K562 (cell line): ENCODE data around the gene CFP. TPM values are rescaled to one million over a fixed set of nuclear protein-coding genes. Genes with fewer than 3 reads are reported as not detected.
"Not testable (repeated sequence)": the region's sequence is repeated elsewhere in the genome, so short reads cannot be mapped to it uniquely, and the experiment has no call there.

Experiments used
- ATAC-seq: fragments of 200-7000 bp; cut with Tn5 transposase; 3 replicates; pipeline ENCODE4 v1.9.1; 2020; ENCODE audit warnings: moderate library complexity
- BruUV-seq: library from RNA; stranded (reverse); fragments of 400-500 nt; replicated peaks from 2 replicates; lab custom pipeline; 2021; lab: Mats Ljungman, UMichigan
- CTCF ChIA-PET: fragments of 300-600 bp; formaldehyde crosslinking; extraction: SDS; loops from one replicate; lab custom pipeline; 2021; ENCODE audit warnings: low intra/inter-chr PET ratio; lab: Yijun Ruan, JAX
- POLR2A ChIA-PET: fragments of 300-600, 350-650 bp; sonication (Branson Sonifier 250); formaldehyde crosslinking; extraction: SDS; loops from one replicate; lab custom pipeline; 2021; ENCODE audit warnings: antibody characterized with exemption, inconsistent platforms; lab: Yijun Ruan, JAX
- DNase-seq, 4 experiments: peaks; one replicate each; pipeline versions ENCODE4 v3.0.0 to v3.0.0-alpha.2; 2011 to 2018; ENCODE audit warnings: low spot score in 3 of 4, mixed read lengths in 3 of 4; ENCODE audit errors: extremely low read depth in 1 of 4
- FAIRE-seq: peaks from 2 replicates; lab custom pipeline; 2011; peaks lifted over from hg19 to GRCh38; lab: Jason Lieb, UNC
- H2AFZ ChIP-seq: 2 replicates; pipeline ENCODE4 v1.6.0; 2011; ENCODE audit warnings: low read depth, low read length, control low read depth, inconsistent platforms
- H3K27ac ChIP-seq: fragments of 200-600 bp; 3 replicates; pipeline ENCODE4 v1.8.0; 2011; ENCODE audit warnings: low read depth, mild to moderate bottlenecking, control low read depth, inconsistent platforms, low read length, moderate library complexity, mixed read lengths; ENCODE audit errors: extremely low read depth
- H3K27me3 ChIP-seq, 2 experiments: fragments of 300-600 bp in 1 of 2; 2 replicates in 1 of 2; 3 replicates in 1 of 2; pipeline versions ENCODE4 v1.6.0 to v1.8.0; 2011; ENCODE audit warnings: inconsistent platforms in 2 of 2, low read length in 2 of 2, mild to moderate bottlenecking in 1 of 2, mixed read lengths in 1 of 2, moderate library complexity in 1 of 2; ENCODE audit not compliant: control insufficient read depth in 2 of 2, insufficient read depth in 2 of 2
- H3K36me3 ChIP-seq: fragments of 300-600 bp; 3 replicates; pipeline ENCODE4 v1.8.0; 2011; ENCODE audit warnings: mild to moderate bottlenecking, low read length, inconsistent platforms; ENCODE audit not compliant: control insufficient read depth, insufficient read depth
- H3K4me1 ChIP-seq, 2 experiments: fragments of 200-600 bp in 1 of 2; replicated peaks in 1 of 2; 2 replicates in 1 of 2; 3 replicates in 1 of 2; pipeline versions ENCODE4 v1.5.1 to v1.8.0; 2011; ENCODE audit warnings: inconsistent platforms in 2 of 2, low read length in 2 of 2, mild to moderate bottlenecking in 1 of 2, mixed read lengths in 1 of 2, moderate library complexity in 1 of 2; ENCODE audit not compliant: control insufficient read depth in 2 of 2, insufficient read depth in 2 of 2
- H3K4me2 ChIP-seq: 2 replicates; pipeline ENCODE4 v1.6.1; 2011; ENCODE audit warnings: low read length, control low read depth, inconsistent platforms, mixed read lengths; ENCODE audit not compliant: insufficient read depth
- H3K4me3 ChIP-seq: fragments of 200-600 bp; sonication (generic), shearing (Covaris generic); 2 replicates; pipeline ENCODE4 v1.5.1; 2016; ENCODE audit warnings: control low read depth, inconsistent platforms
- H3K79me2 ChIP-seq: fragments of 200-600 bp; 3 replicates; pipeline ENCODE4 v1.8.0; 2011; ENCODE audit warnings: low read length, inconsistent platforms; ENCODE audit not compliant: control insufficient read depth, insufficient read depth
- H3K9ac ChIP-seq, 2 experiments: 2 replicates each; pipeline versions ENCODE4 v1.6.0 to v1.6.1; 2011; ENCODE audit warnings: low read depth in 2 of 2, low read length in 2 of 2, control low read depth in 1 of 2, inconsistent platforms in 1 of 2, mild to moderate bottlenecking in 1 of 2, mixed read lengths in 1 of 2; ENCODE audit not compliant: insufficient read depth in 1 of 2
- H3K9me1 ChIP-seq: one replicate; pipeline ENCODE4 v1.6.0; 2011; ENCODE audit warnings: inconsistent platforms, mild to moderate bottlenecking, low read length, moderate library complexity; ENCODE audit not compliant: control insufficient read depth, insufficient read depth
- H3K9me3 ChIP-seq: replicated peaks from 2 replicates; pipeline ENCODE4 v1.5.1; 2011; ENCODE audit warnings: low read depth, low read length, inconsistent platforms; ENCODE audit not compliant: control insufficient read depth, insufficient read depth
- H4K20me1 ChIP-seq: replicated peaks from 2 replicates; pipeline ENCODE4 v1.6.1; 2011; ENCODE audit warnings: low read length, inconsistent platforms, mixed read lengths; ENCODE audit not compliant: control insufficient read depth, insufficient read depth
- DNMT1 ChIP-seq: fragments of 450-650 bp; IDR thresholded peaks from 2 replicates; pipeline ENCODE4 v1.6.1; 2016; ENCODE audit warnings: antibody characterized with exemption, mild to moderate bottlenecking
- HLTF ChIP-seq: fragments of 450-650 bp; IDR thresholded peaks from 2 replicates; pipeline ENCODE4 v1.6.1; 2016
- SIRT6 ChIP-seq: IDR thresholded peaks from one replicate; pipeline ENCODE4 v1.6.1; 2012; ENCODE audit warnings: low read depth, mild to moderate bottlenecking, control low read depth, inconsistent platforms, low read length, moderate library complexity
- SRSF1 ChIP-seq: fragments of 200-400 bp; formaldehyde crosslinking; IDR thresholded peaks from 2 replicates; pipeline ENCODE4 v1.6.1; 2017; ENCODE audit warnings: mild to moderate bottlenecking, low read depth, low read length, moderate library complexity
- TRIM24 ChIP-seq, 2 experiments: fragments of 450-650 bp; IDR thresholded peaks; 2 replicates each; pipeline ENCODE4 v1.6.1; 2016
- TRIM28 ChIP-seq: fragments of 450-650 bp; IDR thresholded peaks from 2 replicates; pipeline ENCODE4 v1.6.1; 2017
- ZNF121 ChIP-seq: sonication (generic); formaldehyde crosslinking; conservative IDR thresholded peaks from 2 replicates; pipeline ENCODE4 v1.8.0; 2022; ENCODE audit warnings: missing genetic modification reagents
- ZNF384 ChIP-seq: IDR thresholded peaks from 2 replicates; pipeline ENCODE4 v1.6.1; 2012; ENCODE audit warnings: low read depth, low read length, improper control_type of control experiment
- WGBS: fragments of 100-300 bp; shearing (Covaris generic); methylation state at CpG from one replicate; pipeline ENCODE4 v1.1.6; 2016; ENCODE audit warnings: low coverage, mixed read lengths; ENCODE audit not compliant: insufficient coverage; ENCODE audit errors: missing lambda C conversion rate; 5-methylcytosine and 5-hydroxymethylcytosine counted together
- in situ Hi-C: fragments of 300-500 bp; cut with MboI; formaldehyde crosslinking; loops from 4 replicates; pipeline ENCODE4 v1.15.0; 2018; ENCODE audit warnings: inconsistent platforms, mixed read lengths
- intact Hi-C: fragments of 100-400 bp; cut with micrococcal nuclease; formaldehyde crosslinking; loops from 2 replicates; pipeline ENCODE4 v1.14.2; 2022
- polyA plus RNA-seq, 8 experiments: library from polyadenylated mRNA; depleted of rRNA in 4 of 8; stranded (reverse) in 5 of 8; unstranded in 3 of 8; fragments of >200 nt; fragmentation: Nextera tagmentation in 2 of 8; fragmentation: Illumina TruSeq in 1 of 8; extraction: Ambion mirVana in 2 of 8; extraction: Trizol in 1 of 8; gene quantifications; 2 replicates each; pipeline versions ENCODE4 v1.2.1 to v1.2.3, GENCODE V29; 2011 to 2014; ENCODE audit warnings: inconsistent platforms in 1 of 8, missing spikeins in 1 of 8
- total RNA-seq, 7 experiments: library from RNA; depleted of rRNA in 6 of 7; stranded (reverse); fragments of >200 nt in 6 of 7; fragmentation: Illumina TruSeq in 2 of 7; extraction: Trizol in 2 of 7; gene quantifications; 2 replicates each; pipeline versions ENCODE4 v1.2.1 to v1.2.3, GENCODE V29; 2011 to 2021; ENCODE audit warnings: low replicate concordance in 1 of 7
- TF ChIP-seq, protein P1 (sequence below): fragments of 450-650 bp; conservative IDR thresholded peaks from 2 replicates; pipeline ENCODE4 v1.6.1; 2016; ENCODE audit warnings: missing genetic modification characterization, low read depth, mild to moderate bottlenecking, control low read depth, missing compliant biosample characterization
- TF ChIP-seq, protein P2 (sequence below): fragments of 450-650 bp; IDR thresholded peaks from 2 replicates; pipeline ENCODE4 v1.6.1; 2018; ENCODE audit warnings: mild to moderate bottlenecking, low read depth; ENCODE audit not compliant: partially characterized antibody

The CFP gene
- total and polyA plus RNA-seq, 9 of the 15 experiments (the other 6 are each of a cell fraction or from before 2014, with no cell fraction given), result 0.18 to 2.0 (median 0.55) TPM

DNA sequence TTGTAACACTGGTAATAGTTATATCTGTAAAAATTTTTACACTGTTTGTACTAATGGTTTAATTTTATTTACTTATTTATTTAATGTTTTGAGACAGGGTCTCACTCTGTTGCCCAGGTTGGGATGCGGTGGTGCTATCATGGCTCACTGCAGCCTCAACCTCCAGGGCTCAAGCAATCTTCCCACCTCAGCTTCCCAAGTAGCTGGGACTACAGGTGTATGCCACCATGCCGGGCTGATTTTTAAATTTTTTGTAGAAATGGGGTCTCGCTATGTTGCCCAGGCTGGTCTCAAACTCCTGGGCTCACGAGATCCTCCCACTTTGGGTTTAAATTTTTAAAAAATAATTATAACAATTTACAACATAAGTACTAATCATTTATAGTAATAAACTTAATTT, 26.6 kb downstream of the CFP start:
- BruUV-seq, CTCF ChIA-PET: not testable (repeated sequence)

DNA sequence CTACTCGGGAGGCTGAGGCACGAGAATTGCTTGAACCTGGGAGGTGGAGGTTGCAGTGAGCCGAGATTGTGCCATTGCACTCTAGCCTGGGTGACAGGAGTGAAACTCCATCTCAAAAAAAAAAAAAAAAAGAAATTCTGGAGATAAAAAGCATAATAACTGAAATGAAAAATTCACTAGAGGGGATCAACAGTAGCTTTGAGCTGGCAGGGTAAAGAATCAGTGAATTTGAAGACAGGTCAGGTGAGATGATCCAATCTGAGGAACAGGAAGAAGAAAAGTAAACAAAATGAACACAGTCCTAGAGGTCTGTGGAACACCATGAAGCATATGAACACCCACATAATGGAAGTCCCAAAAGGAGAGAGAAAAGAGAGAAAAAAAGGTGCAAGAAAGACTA, 32.5 kb downstream of the CFP start:
- no peak overlapping the region for H3K9ac ChIP-seq
- ATAC-seq (no peak), DNase-seq (no peak), FAIRE-seq (no peak)
- H3K27ac ChIP-seq, result no peak overlapping the region
- H3K4me3 ChIP-seq, result no peak overlapping the region
- H3K4me1 ChIP-seq, result no peaks in the 10 kb centered on the region
- peaks cover 3% of the 10 kb centered on the region; the same call in 1 of the 2 replicates for H3K9me3 ChIP-seq
- intact Hi-C loops, result no loop called here
- BruUV-seq, result no TSS peak
- POLR2A ChIA-PET, result interaction anchor here (1.0 kb wide), 1 partner anchor 13 kb away, joined by 3 read pairs; no protein-coding TSS in a partner anchor
- TF ChIP-seq SRSF1 (no peak), SIRT6 (no peak), ZNF384 (peak; percentile 58; the same call in 1 of the 2 replicates), DNMT1 (no peak), HLTF (0 out of 2 replicates have a peak, but pooled peaks have one; percentile 55), TRIM24 (IDR thresholded peaks at IDR 0.05) (peak; percentile 22 to 29; a peak in 1 of 4 replicates), TRIM28 (peak; percentile 68; the same call in 1 of the 2 replicates)
- TF ChIP-seq, protein P1, sequence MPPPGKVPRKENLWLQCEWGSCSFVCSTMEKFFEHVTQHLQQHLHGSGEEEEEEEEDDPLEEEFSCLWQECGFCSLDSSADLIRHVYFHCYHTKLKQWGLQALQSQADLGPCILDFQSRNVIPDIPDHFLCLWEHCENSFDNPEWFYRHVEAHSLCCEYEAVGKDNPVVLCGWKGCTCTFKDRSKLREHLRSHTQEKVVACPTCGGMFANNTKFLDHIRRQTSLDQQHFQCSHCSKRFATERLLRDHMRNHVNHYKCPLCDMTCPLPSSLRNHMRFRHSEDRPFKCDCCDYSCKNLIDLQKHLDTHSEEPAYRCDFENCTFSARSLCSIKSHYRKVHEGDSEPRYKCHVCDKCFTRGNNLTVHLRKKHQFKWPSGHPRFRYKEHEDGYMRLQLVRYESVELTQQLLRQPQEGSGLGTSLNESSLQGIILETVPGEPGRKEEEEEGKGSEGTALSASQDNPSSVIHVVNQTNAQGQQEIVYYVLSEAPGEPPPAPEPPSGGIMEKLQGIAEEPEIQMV (tag), result no peak
- TF ChIP-seq, protein P2, sequence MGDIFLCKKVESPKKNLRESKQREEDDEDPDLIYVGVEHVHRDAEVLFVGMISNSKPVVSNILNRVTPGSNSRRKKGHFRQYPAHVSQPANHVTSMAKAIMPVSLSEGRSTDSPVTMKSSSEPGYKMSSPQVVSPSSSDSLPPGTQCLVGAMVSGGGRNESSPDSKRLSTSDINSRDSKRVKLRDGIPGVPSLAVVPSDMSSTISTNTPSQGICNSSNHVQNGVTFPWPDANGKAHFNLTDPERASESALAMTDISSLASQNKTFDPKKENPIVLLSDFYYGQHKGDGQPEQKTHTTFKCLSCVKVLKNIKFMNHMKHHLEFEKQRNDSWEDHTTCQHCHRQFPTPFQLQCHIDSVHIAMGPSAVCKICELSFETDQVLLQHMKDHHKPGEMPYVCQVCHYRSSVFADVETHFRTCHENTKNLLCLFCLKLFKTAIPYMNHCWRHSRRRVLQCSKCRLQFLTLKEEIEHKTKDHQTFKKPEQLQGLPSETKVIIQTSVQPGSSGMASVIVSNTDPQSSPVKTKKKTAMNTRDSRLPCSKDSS, result peak; percentile 60
- CTCF ChIA-PET, result no interaction called here
- WGBS, result 10% methylated on average over 2 of the region's 3 CpGs
- no peak overlapping the region for H2AFZ ChIP-seq
- H3K36me3 ChIP-seq, result no peaks in the 10 kb centered on the region
- H3K9me1 ChIP-seq, result no peaks in the 10 kb centered on the region
- H3K4me2 ChIP-seq, result no peak overlapping the region
- no peaks in the 10 kb centered on the region for H4K20me1 ChIP-seq
- H3K79me2 ChIP-seq, result no peaks in the 10 kb centered on the region
- in situ Hi-C loops, result no loop called here
- no peaks in the 10 kb centered on the region for H3K27me3 ChIP-seq

More for the DNA sequence above, 26.6 kb downstream of the CFP start:
- H3K79me2 ChIP-seq, ATAC-seq, H3K4me1 ChIP-seq, H3K9ac ChIP-seq, H4K20me1 ChIP-seq, H3K4me3 ChIP-seq, in situ Hi-C loops, DNase-seq, POLR2A ChIA-PET, intact Hi-C loops, FAIRE-seq: not testable (repeated sequence)
- WGBS, result 67% methylated on average over 4 of the region's 4 CpGs
- TF ChIP-seq ZNF121 (CRISPR knock-in tag), result peak; percentile 92
- TF ChIP-seq, all 486 proteins: peak for 1; not testable (repeated sequence) for 485
- H3K36me3 ChIP-seq, H3K27me3 ChIP-seq, H2AFZ ChIP-seq, H3K9me3 ChIP-seq, H3K4me2 ChIP-seq, H3K9me1 ChIP-seq, H3K27ac ChIP-seq: not testable (repeated sequence)
